Measurements from ENCODE around the gene ZNF579. TPM values are rescaled to one million over a fixed set of nuclear protein-coding genes. Genes with fewer than 3 reads are reported as not detected.

ZNF579 gene
- total and polyA plus RNA-seq, 2 of the 8 experiments (the other 6 are each of a cell fraction or from before 2014, with no cell fraction given): 10.0 to 18.9 TPM

GRCh38 chr19:55559684-55560083, 21.0 kb downstream of the ZNF579 start (continued):
- TF ChIP-seq EP300 (IDR thresholded peaks at IDR 0.05; ENCODE audit: borderline replicate concordance in 1 of 2, low read depth in 2 of 2, low read length in 2 of 2) (no peak), BCL11A (IDR thresholded peaks at IDR 0.05; ENCODE audit: low read depth in 2 of 2, low read length in 2 of 2) (no peak), SP4 (IDR thresholded peaks at IDR 0.05; ENCODE audit: low read length) (no peak)

All from H1 (cell line).